Muscle layer of duodenum (tissue), 2 donors: ENCODE results near the gene SPHK2.

Experiments used
- H3K27ac ChIP-seq: one replicate; pipeline ENCODE4 v1.7.0; 2013; ENCODE audit warnings: mild to moderate bottlenecking, low read length
- H3K27me3 ChIP-seq: one replicate; pipeline ENCODE4 v1.7.0; 2013; ENCODE audit warnings: low read depth, mild to moderate bottlenecking, control low read depth, low read length
- H3K36me3 ChIP-seq, 2 donors: one replicate each; pipeline ENCODE4 v1.7.0; 2013; ENCODE audit warnings: low read length in 2 of 2, control low read depth in 1 of 2, mild to moderate bottlenecking in 1 of 2; ENCODE audit not compliant: insufficient read depth in 2 of 2, control insufficient read depth in 1 of 2
- H3K4me1 ChIP-seq, 2 donors: one replicate each; pipeline ENCODE4 v1.7.0; 2013; ENCODE audit warnings: low read length in 2 of 2, mild to moderate bottlenecking in 2 of 2, control low read depth in 1 of 2, moderate library complexity in 1 of 2; ENCODE audit not compliant: insufficient read depth in 2 of 2, control insufficient read depth in 1 of 2
- H3K4me3 ChIP-seq, 2 donors: one replicate each; pipeline ENCODE4 v1.7.0; 2013; ENCODE audit warnings: low read length in 2 of 2, low read depth in 1 of 2, mild to moderate bottlenecking in 1 of 2
- H3K9me3 ChIP-seq, 2 donors: one replicate each; pipeline ENCODE4 v1.7.0; 2013; ENCODE audit warnings: low read length in 2 of 2, control low read depth in 1 of 2, mild to moderate bottlenecking in 1 of 2; ENCODE audit not compliant: control insufficient read depth in 1 of 2
- donor health status: healthy.

SPHK2 gene

GRCh38 chr19:48668761-48669160 lies 49.5 kb downstream of the SPHK2 start:
- no peaks in the 10 kb centered on the region for H3K27me3 ChIP-seq
- no peak overlapping the region for H3K4me3 ChIP-seq
- H3K4me1 ChIP-seq: no peaks in the 10 kb centered on the region
- no peaks in the 10 kb centered on the region for H3K9me3 ChIP-seq
- H3K36me3 ChIP-seq: no peaks in the 10 kb centered on the region
- no peak overlapping the region for H3K27ac ChIP-seq

GRCh38 chr19:48669903-48670668 lies 50.8 kb downstream of the SPHK2 start:
- H3K4me1 ChIP-seq: no peaks in the 10 kb centered on the region
- H3K27me3 ChIP-seq: no peaks in the 10 kb centered on the region
- H3K36me3 ChIP-seq: no peaks in the 10 kb centered on the region
- no peak overlapping the region for H3K27ac ChIP-seq
- H3K9me3 ChIP-seq: no peaks in the 10 kb centered on the region
- no peak overlapping the region for H3K4me3 ChIP-seq

DNA sequence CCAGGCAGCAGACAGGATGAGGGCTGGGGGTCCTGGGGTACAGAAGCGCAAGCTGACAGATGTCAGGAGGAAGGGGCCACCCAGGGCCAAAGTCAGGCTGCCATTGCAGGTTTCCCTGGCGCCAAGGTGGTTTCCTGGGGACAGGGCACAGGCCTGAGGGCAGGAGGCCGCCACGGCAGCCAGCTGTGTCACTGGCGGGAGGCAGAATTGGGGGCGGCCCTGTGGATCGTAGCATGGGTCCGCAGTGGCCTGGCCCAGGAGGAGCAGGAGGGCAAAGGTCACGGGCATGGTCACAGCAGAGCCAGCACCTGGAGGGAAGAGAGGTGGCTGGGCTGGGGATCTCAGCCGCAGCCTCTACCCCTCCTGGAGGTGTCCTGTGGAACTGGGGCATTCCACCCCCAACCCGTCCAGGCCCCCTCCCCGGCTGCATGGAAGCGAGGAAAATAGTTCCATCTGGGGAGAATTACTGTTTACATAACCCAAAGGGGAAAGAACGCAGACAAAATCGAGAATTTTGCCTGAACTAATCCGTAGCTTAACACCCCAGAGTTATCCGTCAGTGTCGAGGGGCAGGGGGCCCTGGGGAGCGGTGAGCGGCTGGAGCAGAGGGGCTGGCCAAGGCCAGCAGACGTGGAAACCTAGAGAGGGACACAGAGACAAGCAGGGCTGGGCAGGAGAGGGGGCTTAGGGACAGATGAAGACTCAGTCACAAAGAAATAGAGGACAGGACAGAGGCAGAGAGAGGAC lies 51.6 kb downstream of the SPHK2 start:
- Histone ChIP-seq H3K4me1 (peaks cover 0 to 4% of the 10 kb centered on the region in 2 donors), H3K36me3 (no peaks in the 10 kb centered on the region), H3K27me3 (no peaks in the 10 kb centered on the region), H3K4me3 (no peak overlapping the region), H3K27ac (no peak overlapping the region), H3K9me3 (no peaks in the 10 kb centered on the region)

- Histone ChIP-seq H3K27ac (no peak overlapping the region), H3K36me3 (no peaks in the 10 kb centered on the region), H3K4me1 (peaks cover 0 to 4% of the 10 kb centered on the region in 2 donors), H3K27me3 (no peaks in the 10 kb centered on the region), H3K4me3 (no peak overlapping the region), H3K9me3 (no peaks in the 10 kb centered on the region)
These were observed 52.2 kb downstream of the SPHK2 start for GRCh38 chr19:48671446-48671995.

DNA sequence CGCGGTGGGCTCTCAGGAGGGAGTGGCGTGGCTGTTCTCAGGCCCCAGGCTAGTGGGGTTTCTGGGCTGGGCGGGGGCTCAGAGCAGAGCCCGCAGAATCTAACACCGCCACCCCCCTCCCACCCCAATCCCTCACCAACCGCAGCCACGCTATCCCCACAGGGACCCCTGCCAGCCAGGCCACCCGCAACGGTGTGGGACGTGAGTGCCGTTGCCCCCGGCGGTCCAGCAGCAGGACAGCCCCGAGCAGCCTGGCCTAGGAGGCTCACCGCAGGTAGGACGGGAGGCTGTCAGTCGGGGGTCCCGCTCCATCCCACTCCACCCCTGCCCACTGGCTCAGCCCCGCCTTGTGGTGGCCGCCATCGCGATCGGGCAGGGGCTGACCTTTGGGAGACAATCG lies 53.7 kb downstream of the SPHK2 start, which contains the start of gene NTN5:
TSS of gene NTN5 (minus strand) at position 24 of the 400 bp plus-strand sequence. CDS start 2,031 bp downstream, outside the sequence.
- no peaks in the 10 kb centered on the region for H3K36me3 ChIP-seq
- no peaks in the 10 kb centered on the region for H3K27me3 ChIP-seq
- no peak within 1 kb of the TSS for H3K4me3 ChIP-seq
- H3K9me3 ChIP-seq: no peaks in the 10 kb centered on the region
- peaks cover 0 to 4% of the 10 kb centered on the region in 2 donors for H3K4me1 ChIP-seq
- no peak within 1 kb of the TSS for H3K27ac ChIP-seq

- no peaks in the 10 kb centered on the region for H3K27me3 ChIP-seq
- peaks cover 0 to 4% of the 10 kb centered on the region in 2 donors for H3K4me1 ChIP-seq
- no peak overlapping the region for H3K4me3 ChIP-seq
- no peak overlapping the region for H3K27ac ChIP-seq
- H3K9me3 ChIP-seq: no peaks in the 10 kb centered on the region
- no peaks in the 10 kb centered on the region for H3K36me3 ChIP-seq
These were observed 54.3 kb downstream of the SPHK2 start for GRCh38 chr19:48673436-48674100.

DNA sequence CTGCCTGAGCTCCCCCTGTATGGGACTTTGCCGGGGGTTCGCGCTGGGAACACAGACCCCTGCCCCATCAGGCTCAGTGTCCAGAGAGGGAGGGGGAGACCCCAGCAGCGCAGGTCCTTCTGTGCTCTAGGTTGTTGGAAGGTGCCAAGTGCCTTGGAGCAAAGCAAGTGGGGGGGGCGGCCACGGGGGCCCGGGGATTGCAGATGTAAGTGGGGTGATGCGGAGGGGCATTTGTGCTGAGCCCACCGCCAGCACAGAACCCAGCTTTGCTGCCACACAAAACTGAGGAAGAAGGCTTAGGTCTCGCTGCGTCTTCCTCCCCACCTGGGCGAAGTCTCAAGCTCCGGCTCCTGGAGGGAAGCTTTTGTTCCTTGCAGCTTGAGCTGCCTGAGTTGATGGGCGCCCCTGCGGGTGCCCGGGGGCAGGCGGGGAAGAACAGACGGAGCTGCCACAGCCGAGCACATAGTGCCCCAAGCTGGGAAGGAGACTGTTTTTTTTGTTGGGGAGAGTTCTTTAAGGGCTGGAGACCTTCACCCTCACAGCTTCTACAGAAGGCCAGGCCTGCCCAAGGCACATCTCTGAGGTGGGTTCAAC lies 55.0 kb downstream of the SPHK2 start:
- Histone ChIP-seq H3K4me3 (no peak overlapping the region), H3K27ac (no peak overlapping the region), H3K4me1 (peaks cover 0 to 4% of the 10 kb centered on the region in 2 donors), H3K9me3 (no peaks in the 10 kb centered on the region), H3K27me3 (no peaks in the 10 kb centered on the region), H3K36me3 (no peaks in the 10 kb centered on the region)

GRCh38 chr19:48674921-48675824 lies 55.9 kb downstream of the SPHK2 start:
- Histone ChIP-seq H3K36me3 (no peaks in the 10 kb centered on the region), H3K4me3 (no peak overlapping the region), H3K27ac (no peak overlapping the region), H3K27me3 (no peaks in the 10 kb centered on the region), H3K4me1 (peaks cover 0 to 4% of the 10 kb centered on the region in 2 donors), H3K9me3 (no peaks in the 10 kb centered on the region)

DNA sequence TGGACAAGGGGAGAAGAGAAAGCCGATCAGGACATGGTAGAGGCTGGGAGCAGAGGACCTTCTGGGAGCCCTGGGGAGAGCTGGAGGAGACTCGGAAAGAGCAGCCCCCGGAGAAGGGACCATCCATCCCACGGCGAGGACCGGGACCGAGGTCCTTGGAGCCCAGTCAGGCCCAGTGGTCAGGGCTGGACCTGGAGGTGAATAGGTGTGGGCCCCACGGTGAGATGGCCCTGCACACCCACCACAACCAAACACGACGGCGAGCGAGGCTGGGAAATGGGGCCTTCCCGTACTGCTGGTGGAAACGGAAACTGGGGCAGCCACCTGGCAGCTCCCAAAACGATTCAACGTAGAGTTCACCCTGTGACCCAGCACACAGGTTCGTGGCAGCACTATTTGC lies 57.2 kb downstream of the SPHK2 start:
- H3K4me1 ChIP-seq: peaks cover 0 to 4% of the 10 kb centered on the region in 2 donors
- no peaks in the 10 kb centered on the region for H3K9me3 ChIP-seq
- H3K27me3 ChIP-seq: no peaks in the 10 kb centered on the region
- peak overlapping the region; percentile 45 for H3K27ac ChIP-seq
- no peaks in the 10 kb centered on the region for H3K36me3 ChIP-seq
- H3K4me3 ChIP-seq: no peak overlapping the region

DNA sequence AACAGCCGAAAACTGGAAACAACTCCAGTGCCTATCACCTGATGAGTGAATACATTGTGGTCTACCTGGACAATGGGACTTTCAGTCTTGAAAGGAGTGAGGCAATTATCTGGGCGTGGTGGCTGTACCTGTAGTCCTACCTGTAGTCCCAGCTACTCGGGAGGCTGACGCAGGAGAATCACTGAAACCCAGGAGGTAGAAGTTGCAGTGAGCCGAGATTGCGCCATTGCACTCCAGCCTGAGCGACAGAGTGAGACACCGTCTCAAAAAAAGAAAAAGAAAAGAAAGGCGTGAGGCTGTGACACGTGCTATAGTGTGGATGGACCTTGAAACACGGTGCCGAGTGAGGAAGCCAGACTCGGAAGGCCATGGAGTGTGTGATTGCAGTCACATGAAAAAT lies 57.6 kb downstream of the SPHK2 start:
- Histone ChIP-seq H3K4me1 (peaks cover 0 to 4% of the 10 kb centered on the region in 2 donors), H3K27me3 (no peaks in the 10 kb centered on the region), H3K9me3 (no peaks in the 10 kb centered on the region), H3K36me3 (no peaks in the 10 kb centered on the region), H3K4me3 (no peak overlapping the region), H3K27ac (peak overlapping the region; percentile 45)
